ENCODE results near the gene MYH11.

Gene MYH11

DNA sequence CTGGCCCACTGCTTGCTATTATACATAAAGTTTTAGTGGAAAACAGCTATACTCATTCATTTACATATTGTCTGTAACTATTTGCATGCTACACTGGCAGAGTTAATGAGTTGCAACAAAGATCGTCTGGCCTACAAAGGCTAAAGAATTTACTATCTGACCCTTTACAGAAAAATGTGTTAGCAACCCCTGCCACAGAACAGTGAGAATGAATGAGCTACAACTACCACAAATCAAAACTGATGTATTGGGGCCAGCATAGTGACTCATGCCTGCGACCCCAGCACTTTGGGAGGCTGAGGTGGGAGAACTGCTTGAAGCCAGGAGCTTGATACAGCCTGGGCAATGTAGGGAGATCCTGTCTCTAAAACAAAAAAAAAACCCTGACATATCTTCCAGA is 92.7 kb downstream of the MYH11 start:
- Histone ChIP-seq H3K79me2 (no peaks in the 10 kb centered on the region), H3K4me1 (no peaks in the 10 kb centered on the region), H3K27me3 (ENCODE audit: control insufficient read depth, insufficient read depth, low read length) (no peaks in the 10 kb centered on the region), H3K27ac (no peak overlapping the region), H3K36me3 (ENCODE audit: control insufficient read depth, insufficient read depth, low read length) (no peaks in the 10 kb centered on the region), H3K4me3 (ENCODE audit: low read depth, low read length) (no peak overlapping the region), H3K9me3 (ENCODE audit: control insufficient read depth, low read length) (no peaks in the 10 kb centered on the region), H3K9ac (no peak overlapping the region), H3K4me2 (ENCODE audit: low read length) (no peak overlapping the region), H2AFZ (no peak overlapping the region)
- TF ChIP-seq, protein P1, sequence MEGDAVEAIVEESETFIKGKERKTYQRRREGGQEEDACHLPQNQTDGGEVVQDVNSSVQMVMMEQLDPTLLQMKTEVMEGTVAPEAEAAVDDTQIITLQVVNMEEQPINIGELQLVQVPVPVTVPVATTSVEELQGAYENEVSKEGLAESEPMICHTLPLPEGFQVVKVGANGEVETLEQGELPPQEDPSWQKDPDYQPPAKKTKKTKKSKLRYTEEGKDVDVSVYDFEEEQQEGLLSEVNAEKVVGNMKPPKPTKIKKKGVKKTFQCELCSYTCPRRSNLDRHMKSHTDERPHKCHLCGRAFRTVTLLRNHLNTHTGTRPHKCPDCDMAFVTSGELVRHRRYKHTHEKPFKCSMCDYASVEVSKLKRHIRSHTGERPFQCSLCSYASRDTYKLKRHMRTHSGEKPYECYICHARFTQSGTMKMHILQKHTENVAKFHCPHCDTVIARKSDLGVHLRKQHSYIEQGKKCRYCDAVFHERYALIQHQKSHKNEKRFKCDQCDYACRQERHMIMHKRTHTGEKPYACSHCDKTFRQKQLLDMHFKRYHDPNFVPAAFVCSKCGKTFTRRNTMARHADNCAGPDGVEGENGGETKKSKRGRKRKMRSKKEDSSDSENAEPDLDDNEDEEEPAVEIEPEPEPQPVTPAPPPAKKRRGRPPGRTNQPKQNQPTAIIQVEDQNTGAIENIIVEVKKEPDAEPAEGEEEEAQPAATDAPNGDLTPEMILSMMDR (IDR thresholded peaks at IDR 0.05) = no peak

DNA sequence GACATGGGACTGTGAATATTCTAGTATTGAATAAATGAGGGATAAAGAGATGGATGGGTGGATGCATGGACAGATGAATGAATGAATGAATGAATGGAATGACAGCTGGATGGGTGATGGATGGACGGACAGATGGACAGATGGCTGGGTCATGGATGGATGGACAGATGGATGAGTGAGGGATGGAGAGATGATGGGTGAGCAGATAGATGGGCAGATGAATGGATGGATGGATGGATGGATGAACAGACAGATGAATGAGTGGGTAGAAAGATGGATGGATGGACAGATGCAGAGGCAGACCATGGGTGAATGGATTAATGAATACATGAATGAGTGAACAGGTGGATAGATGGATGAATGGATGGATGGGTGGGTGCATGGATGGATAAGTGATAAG is 96.7 kb downstream of the MYH11 start:
- no peak overlapping the region for H2AFZ ChIP-seq
- H3K9ac ChIP-seq = no peak overlapping the region
- no peak overlapping the region for H3K4me3 ChIP-seq (ENCODE audit: low read depth, low read length)
- no peaks in the 10 kb centered on the region for H3K36me3 ChIP-seq (ENCODE audit: control insufficient read depth, insufficient read depth, low read length)
- H3K27me3 ChIP-seq (ENCODE audit: control insufficient read depth, insufficient read depth, low read length) = no peaks in the 10 kb centered on the region
- TF ChIP-seq, protein P1 (IDR thresholded peaks at IDR 0.05) = no peak
- no peak overlapping the region for H3K27ac ChIP-seq
- no peaks in the 10 kb centered on the region for H3K4me1 ChIP-seq
- no peak overlapping the region for H3K4me2 ChIP-seq (ENCODE audit: low read length)
- no peaks in the 10 kb centered on the region for H3K9me3 ChIP-seq (ENCODE audit: control insufficient read depth, low read length)
- no peaks in the 10 kb centered on the region for H3K79me2 ChIP-seq

DNA sequence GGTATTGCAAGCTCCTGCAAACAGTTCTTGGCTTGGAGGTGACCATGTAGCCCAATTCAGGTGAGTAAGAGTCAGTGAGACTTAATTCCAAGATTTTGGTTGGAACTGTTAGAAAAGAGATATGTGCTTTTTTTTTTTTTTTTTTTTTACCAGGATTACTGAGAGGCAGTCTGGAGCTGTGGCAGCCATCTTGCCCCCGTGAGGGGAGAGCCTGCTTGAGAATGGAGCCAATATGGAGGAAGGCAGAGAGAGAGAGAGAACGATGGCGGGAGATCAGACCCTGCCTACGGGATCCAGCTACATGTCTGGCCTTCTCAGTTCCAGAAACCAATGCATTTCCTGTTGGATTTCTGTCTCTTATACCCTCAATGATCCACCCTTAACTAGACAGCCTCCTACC is 97.8 kb downstream of the MYH11 start:
- Histone ChIP-seq H3K9me3 (ENCODE audit: control insufficient read depth, low read length) (no peaks in the 10 kb centered on the region), H3K4me3 (ENCODE audit: low read depth, low read length) (no peak overlapping the region), H3K9ac (no peak overlapping the region), H3K4me1 (no peaks in the 10 kb centered on the region), H3K27me3 (ENCODE audit: control insufficient read depth, insufficient read depth, low read length) (no peaks in the 10 kb centered on the region), H3K79me2 (no peaks in the 10 kb centered on the region), H3K4me2 (ENCODE audit: low read length) (no peak overlapping the region), H3K36me3 (ENCODE audit: control insufficient read depth, insufficient read depth, low read length) (no peaks in the 10 kb centered on the region), H3K27ac (no peak overlapping the region), H2AFZ (no peak overlapping the region)
- TF ChIP-seq, protein P1 (IDR thresholded peaks at IDR 0.05) = no peak

DNA sequence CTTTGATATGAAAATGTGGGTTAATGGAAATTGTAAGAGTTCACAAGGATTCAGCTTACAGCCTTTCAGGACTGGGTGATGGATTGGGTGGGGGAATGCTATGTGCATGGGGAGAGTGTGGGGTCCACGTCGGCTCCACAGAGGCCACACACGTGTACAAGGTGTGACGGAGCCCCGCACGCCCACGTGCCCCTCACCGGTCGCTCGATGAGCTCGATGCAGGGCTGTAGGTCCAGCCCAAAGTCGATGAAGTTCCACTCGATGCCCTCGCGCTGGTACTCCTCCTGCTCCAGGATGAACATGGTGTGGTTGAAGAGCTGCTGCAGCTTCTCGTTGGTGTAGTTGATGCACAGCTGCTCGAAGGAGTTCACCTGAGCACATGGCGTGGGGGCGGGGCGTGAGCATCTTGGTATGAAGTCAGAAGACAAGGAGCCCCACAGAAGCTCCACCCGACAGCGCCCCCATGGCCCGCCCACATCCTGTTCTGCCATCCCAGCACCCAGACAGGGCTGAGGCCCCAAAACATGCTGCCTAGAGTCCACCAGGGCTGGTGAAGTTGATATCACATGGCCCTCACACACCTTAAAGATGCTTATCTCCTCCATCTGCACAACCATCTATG is 99.1 kb downstream of the MYH11 start:
- H2AFZ ChIP-seq = no peak overlapping the region
- H3K4me3 ChIP-seq (ENCODE audit: low read depth, low read length) = no peak overlapping the region
- H3K9ac ChIP-seq = no peak overlapping the region
- no peak overlapping the region for H3K27ac ChIP-seq
- TF ChIP-seq, protein P1 (IDR thresholded peaks at IDR 0.05) = no peak
- H3K79me2 ChIP-seq = no peaks in the 10 kb centered on the region
- no peaks in the 10 kb centered on the region for H3K27me3 ChIP-seq (ENCODE audit: control insufficient read depth, insufficient read depth, low read length)
- H3K4me1 ChIP-seq = no peaks in the 10 kb centered on the region
- no peaks in the 10 kb centered on the region for H3K36me3 ChIP-seq (ENCODE audit: control insufficient read depth, insufficient read depth, low read length)
- H3K9me3 ChIP-seq (ENCODE audit: control insufficient read depth, low read length) = no peaks in the 10 kb centered on the region
- H3K4me2 ChIP-seq (ENCODE audit: low read length) = no peak overlapping the region

DNA sequence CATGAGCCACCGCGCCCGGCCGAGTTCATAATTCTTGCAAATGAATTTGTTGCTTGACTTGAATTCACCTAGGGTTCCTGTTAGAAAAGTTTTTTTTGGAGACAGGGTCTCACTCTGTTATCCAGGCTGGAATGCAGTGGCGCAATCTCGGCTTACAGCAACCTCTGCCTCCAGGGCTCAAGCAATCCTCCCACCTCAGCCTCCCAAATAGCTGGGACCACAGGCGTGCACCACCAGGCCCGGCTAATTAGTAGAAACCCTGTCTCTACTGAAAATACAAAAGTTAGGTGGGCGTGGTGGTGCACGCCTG is 99.8 kb downstream of the MYH11 start:
- Histone ChIP-seq H3K4me2 (ENCODE audit: low read length) (no peak overlapping the region), H2AFZ (no peak overlapping the region), H3K79me2 (no peaks in the 10 kb centered on the region), H3K9me3 (ENCODE audit: control insufficient read depth, low read length) (no peaks in the 10 kb centered on the region), H3K9ac (no peak overlapping the region), H3K36me3 (ENCODE audit: control insufficient read depth, insufficient read depth, low read length) (no peaks in the 10 kb centered on the region), H3K27me3 (ENCODE audit: control insufficient read depth, insufficient read depth, low read length) (no peaks in the 10 kb centered on the region), H3K4me1 (no peaks in the 10 kb centered on the region), H3K4me3 (ENCODE audit: low read depth, low read length) (no peak overlapping the region), H3K27ac (no peak overlapping the region)
- TF ChIP-seq, protein P1 (IDR thresholded peaks at IDR 0.05) = no peak
